ENCODE measurements around the gene FGFR4. TPM values are rescaled to one million over a fixed set of nuclear protein-coding genes. Genes with fewer than 3 reads are reported as not detected.

FGFR4 gene
- total RNA-seq, 4 donors from 2014 or later: 2.1 to 4.5 (median 3.8) TPM

- no peaks in the 10 kb centered on the region for H3K9me3 ChIP-seq
- 90% methylated on average over 2 of the region's 2 CpGs for WGBS
- peaks cover 16 to 65% (median 42%) of the 10 kb centered on the region in 4 donors for H3K36me3 ChIP-seq
- no peaks in the 10 kb centered on the region for H3K27me3 ChIP-seq
- DNase-seq (ENCODE audit: extremely low spot score): no peak
- H3K4me3 ChIP-seq: no peak overlapping the region
- peaks cover 45 to 80% (median 75%) of the 10 kb centered on the region in 4 donors for H3K4me1 ChIP-seq
- no peak for TF ChIP-seq POLR2A (IDR thresholded peaks at IDR 0.05; ENCODE audit: low read depth)
- TF ChIP-seq POLR2AphosphoS5 (IDR thresholded peaks at IDR 0.05): no peak
- TF ChIP-seq EP300 (IDR thresholded peaks at IDR 0.05): no peak
- TF ChIP-seq CTCF (IDR thresholded peaks at IDR 0.05): no peak
- intact Hi-C loops (cut with DNase I): no loop called here
- H3K27ac ChIP-seq (replicated peaks in 1 of 4): no peak overlapping the region
These were observed 53.6 kb downstream of the FGFR4 start for GRCh38 chr5:177140312-177140711.

GRCh38 chr5:177141496-177141895 is 54.8 kb downstream of the FGFR4 start:
- TF ChIP-seq EP300 (IDR thresholded peaks at IDR 0.05) (no peak), CTCF (IDR thresholded peaks at IDR 0.05) (no peak), POLR2AphosphoS5 (IDR thresholded peaks at IDR 0.05) (no peak), POLR2A (IDR thresholded peaks at IDR 0.05; ENCODE audit: low read depth) (no peak)
- Histone ChIP-seq H3K27ac (replicated peaks in 1 of 4) (no peak overlapping the region), H3K9me3 (no peaks in the 10 kb centered on the region), H3K4me3 (no peak overlapping the region), H3K4me1 (peaks cover 33 to 68% (median 65%) of the 10 kb centered on the region in 4 donors), H3K27me3 (no peaks in the 10 kb centered on the region), H3K36me3 (peaks cover 8 to 61% (median 38%) of the 10 kb centered on the region in 4 donors)
- DNase-seq (ENCODE audit: extremely low spot score): no peak
- intact Hi-C loops (cut with DNase I): no loop called here
- WGBS: 79% methylated on average over 3 of the region's 3 CpGs

- intact Hi-C loops (cut with DNase I): no loop called here
- no peak overlapping the region for H3K27ac ChIP-seq (replicated peaks in 1 of 4)
- no peak overlapping the region for H3K4me3 ChIP-seq
- WGBS: 77% methylated on average over 2 of the region's 2 CpGs
- H3K27me3 ChIP-seq: no peaks in the 10 kb centered on the region
- peaks cover 8 to 61% (median 41%) of the 10 kb centered on the region in 4 donors for H3K36me3 ChIP-seq
- H3K4me1 ChIP-seq: peaks cover 28 to 68% (median 63%) of the 10 kb centered on the region in 4 donors
- DNase-seq (ENCODE audit: extremely low spot score): no peak
- H3K9me3 ChIP-seq: no peaks in the 10 kb centered on the region
- TF ChIP-seq CTCF (IDR thresholded peaks at IDR 0.05) (no peak), POLR2AphosphoS5 (IDR thresholded peaks at IDR 0.05) (no peak), POLR2A (IDR thresholded peaks at IDR 0.05; ENCODE audit: low read depth) (no peak), EP300 (IDR thresholded peaks at IDR 0.05) (no peak)
These were observed 55.4 kb downstream of the FGFR4 start for GRCh38 chr5:177142098-177142611.

- no peak for DNase-seq (ENCODE audit: extremely low spot score)
- H3K27me3 ChIP-seq: no peaks in the 10 kb centered on the region
- peaks cover 8 to 64% (median 42%) of the 10 kb centered on the region in 4 donors for H3K36me3 ChIP-seq
- WGBS: 96% methylated on average over 1 of the region's 1 CpG
- peaks cover 22 to 67% (median 61%) of the 10 kb centered on the region in 4 donors for H3K4me1 ChIP-seq
- TF ChIP-seq CTCF (IDR thresholded peaks at IDR 0.05) (no peak), POLR2AphosphoS5 (IDR thresholded peaks at IDR 0.05) (no peak), EP300 (IDR thresholded peaks at IDR 0.05) (no peak), POLR2A (IDR thresholded peaks at IDR 0.05; ENCODE audit: low read depth) (no peak)
- no peak overlapping the region for H3K27ac ChIP-seq (replicated peaks in 1 of 4)
- H3K4me3 ChIP-seq: no peak overlapping the region
- intact Hi-C loops (cut with DNase I): no loop called here
- no peaks in the 10 kb centered on the region for H3K9me3 ChIP-seq
These were observed 56.1 kb downstream of the FGFR4 start for GRCh38 chr5:177142778-177143177.

Data from esophagus muscularis mucosa (tissue), 4 donors.